Activated CD8-positive, alpha-beta memory T cell treated with anti-CD3 and anti-CD28 coated beads, Interleukin-2, amount 50 U/mL, for 24 hours (primary cell): Measurements from ENCODE around the gene MARCKSL1.
"Not testable (repeated sequence)": the region's sequence is repeated elsewhere in the genome, so short reads cannot be mapped to it uniquely, and the experiment has no call there.

Experiments
- DNase-seq: peaks from one replicate; pipeline ENCODE4 v3.0.0-alpha.2; 2020; ENCODE audit errors: extremely low read depth

The MARCKSL1 gene

DNA sequence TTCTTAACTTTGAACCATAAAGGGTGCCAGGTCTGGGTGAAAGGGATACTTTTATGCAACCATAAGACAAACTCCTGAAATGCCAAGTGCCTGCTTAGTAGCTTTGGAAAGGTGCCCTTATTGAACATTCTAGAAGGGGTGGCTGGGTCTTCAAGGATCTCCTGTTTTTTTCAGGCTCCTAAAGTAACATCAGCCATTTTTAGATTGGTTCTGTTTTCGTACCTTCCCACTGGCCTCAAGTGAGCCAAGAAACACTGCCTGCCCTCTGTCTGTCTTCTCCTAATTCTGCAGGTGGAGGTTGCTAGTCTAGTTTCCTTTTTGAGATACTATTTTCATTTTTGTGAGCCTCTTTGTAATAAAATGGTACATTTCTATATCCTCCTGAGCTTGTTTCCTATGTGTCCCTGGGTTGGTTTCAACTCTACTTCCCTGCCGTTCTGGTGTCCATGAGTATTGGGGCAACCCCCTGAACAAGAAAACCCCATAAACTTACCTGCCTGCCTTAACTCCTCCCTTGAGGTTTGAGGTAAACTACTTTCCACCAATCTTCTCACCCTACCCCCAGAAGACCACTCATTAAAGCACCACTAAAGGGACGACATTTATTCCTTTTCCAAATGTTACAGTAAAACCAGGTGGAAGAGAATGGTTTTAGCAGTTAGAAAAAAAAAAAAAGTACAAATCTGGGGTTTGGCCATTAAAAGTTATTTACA lies 2.6 kb downstream of the MARCKSL1 start:
- no peak for DNase-seq

DNA sequence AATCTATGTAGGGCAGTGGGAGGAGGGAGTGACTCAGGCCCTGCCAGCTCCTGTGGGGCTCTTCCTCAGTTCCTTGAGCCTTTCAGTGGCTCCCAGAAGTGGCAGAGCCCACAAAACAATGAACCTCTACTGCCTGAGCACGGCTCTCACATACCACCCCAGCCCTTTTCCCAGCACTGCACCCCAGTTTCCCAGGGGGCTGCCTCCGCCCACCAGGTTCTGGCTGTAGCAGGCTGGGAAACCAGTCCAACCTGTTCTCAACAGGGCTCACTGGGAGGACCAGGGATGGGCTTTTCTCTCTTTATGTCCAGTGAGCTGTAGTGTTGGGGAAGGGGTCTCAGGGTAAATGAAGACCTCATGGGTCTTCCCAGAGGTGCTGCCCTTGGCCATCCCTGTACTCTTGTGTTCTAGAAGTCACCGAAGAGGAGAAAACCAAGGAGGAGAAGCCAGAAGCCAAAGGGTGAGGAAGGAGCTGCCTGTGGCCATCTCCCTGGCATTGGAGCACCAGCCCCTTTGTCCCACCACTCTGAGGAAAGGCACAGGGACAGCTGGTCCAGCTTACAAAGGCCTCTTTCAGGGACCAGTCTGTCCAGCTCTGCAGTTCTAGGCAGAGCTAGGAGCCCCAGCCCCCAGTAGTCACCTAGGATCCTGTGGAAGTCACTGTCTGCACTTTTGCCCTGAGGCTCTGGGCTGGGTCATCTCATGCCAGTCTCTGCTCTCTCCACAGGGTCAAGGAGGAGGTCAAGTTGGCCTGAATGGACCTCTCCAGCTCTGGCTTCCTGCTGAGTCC lies 3.5 kb downstream of the MARCKSL1 start:
- DNase-seq: no peak

DNA sequence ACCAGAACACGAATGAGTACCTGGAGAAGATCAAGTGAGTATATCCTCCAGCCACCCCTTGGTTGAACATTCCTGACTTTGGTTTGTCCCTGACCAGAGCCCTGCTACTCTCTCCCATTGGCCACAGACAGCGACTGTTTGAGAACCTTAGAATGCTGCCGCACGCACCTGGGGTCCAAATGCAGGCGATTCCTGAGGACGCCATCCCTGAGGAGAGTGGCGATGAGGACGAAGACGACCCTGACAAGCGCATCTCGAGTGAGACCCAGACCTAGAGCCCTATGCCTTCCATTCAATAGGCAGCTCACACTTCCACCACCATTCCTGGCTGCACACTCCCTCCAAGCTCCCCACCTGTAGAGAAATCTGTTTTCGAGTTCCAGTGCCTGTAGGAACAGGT lies 4.5 kb downstream of the MARCKSL1 start:
- DNase-seq: no peak

DNA sequence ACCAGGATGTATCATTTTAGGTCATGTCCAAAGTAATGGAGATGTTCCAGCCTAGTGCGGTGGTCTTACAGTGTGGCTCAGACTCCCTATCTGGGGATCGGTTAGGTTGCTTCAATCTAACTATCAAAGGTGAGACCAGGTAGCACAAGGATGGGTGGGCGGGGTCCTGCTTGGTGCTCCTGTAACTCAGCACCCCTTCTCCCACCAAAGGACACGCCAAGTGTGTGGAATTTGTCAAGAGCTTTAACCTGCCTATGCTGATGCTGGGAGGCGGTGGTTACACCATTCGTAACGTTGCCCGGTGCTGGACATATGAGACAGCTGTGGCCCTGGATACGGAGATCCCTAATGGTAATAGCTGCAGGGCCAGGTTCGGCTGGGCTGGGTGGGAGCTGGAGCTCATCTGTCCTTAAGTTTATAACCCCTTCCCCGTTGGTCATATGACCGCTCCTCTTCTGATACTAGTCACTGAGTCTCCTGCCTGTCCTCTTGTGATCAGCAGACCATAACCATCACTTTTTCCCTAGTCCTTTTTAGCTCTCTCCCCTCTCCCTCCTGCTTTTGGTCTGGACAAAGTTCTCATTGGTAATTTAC lies 5.4 kb downstream of the MARCKSL1 start:
- no peak for DNase-seq

DNA sequence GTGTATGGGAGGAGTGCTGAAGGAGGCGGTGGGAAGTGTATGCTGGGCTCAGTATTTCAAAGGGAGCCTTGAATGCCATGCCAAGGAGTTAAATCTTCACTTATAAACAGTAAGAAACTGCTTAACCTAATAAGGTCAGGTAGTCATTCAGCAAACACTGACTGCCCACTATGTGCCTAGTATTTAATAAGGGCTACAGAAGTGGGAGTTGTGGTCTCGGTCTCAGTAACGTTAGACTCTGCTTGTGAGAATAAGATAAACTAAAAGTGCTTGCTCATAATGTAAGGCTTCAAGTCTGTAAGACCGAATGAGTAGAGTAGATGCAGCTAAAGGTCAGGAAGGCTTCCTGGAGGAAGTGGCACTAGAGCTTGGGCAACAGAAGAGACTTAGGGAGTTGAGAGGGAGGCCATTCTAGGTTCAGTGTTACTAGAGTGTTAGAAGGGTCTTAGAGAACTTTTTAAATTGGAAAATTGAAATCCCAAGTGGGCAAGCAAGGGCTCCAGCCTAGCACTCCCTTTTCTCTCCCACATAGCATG lies 6.0 kb downstream of the MARCKSL1 start:
- DNase-seq: no peak

DNA sequence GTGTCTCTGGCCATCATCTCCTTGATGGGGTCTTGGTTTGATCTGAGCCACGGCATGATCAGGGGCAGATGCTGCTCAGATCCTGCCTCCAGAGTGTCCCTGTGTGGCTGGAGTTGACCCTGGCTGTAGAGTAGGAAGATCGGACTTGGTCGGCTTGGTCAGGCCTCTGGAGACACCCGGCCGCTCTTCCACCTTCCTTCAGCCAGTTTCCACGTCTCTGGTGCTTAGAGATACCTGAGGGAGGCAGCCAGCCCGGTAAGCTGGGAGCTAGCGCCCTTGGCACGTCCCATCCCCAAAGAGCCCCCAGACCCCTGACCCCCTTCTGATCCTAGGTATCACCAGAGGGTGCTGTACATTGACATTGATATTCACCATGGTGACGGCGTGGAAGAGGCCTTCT lies 8.8 kb downstream of the MARCKSL1 start:
- no peak for DNase-seq

DNA sequence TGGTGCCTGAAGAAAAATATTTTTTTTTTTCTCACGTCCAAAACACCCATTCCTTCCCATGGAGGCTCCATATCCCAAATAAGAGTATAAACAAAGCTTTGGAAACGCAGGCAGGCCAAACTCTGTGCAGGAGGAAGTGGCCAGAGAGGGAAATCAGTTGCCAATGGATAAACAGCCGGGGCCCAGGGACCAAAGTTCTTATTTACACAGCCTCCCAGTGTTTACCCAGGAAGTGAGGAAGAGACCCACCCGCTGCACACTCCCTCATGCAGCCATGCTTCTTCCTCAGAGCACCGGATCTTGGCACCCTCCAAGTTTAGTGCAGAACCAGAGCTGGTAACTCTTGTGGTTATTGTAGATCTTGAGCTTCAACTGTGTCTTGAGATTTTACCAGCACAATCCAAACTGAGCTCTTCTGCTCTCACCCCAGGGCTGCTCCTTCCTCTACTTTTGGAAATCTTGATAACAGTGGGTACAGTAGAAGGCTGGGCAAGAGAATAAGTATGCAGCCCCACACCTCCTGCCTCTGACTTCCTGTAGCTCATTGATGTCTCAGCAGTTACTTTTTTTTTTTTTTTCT lies 14.2 kb downstream of the MARCKSL1 start:
- no peak for DNase-seq

DNA sequence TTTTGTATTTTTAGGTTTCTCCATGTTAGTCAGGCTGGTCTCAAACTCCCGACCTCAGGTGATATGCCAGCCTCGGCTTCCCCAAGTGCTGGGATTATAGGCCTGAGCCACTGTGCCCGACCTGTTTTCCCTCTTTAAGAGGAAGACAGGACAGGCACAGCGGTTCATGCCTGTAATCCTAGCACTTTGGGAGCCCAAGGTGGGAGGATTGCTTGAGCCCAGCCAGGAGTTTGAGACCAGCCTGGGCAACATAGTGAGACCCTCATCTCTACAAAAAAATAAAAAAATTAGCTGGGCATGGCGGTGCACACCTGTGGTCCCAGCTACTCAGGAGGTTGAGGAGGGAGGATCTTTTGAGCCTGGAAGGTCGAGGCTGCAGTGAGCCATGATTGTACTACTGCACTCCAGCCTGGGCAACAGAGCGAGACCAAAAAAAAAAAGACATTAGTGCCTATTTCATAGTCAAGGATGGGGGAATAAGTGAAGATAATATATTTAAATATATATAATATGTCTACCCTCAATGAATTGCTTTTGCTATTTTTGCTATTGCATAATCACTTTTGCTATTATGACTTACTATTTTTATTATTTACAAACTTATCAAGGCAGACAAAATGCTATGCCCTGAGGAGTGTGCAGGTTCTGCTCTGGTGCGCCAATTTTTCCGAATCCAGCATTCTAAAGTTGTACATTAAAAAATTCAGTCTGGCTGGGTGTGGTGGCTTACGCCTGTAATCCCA lies 17.7 kb downstream of the MARCKSL1 start:
- DNase-seq: no peak

DNA sequence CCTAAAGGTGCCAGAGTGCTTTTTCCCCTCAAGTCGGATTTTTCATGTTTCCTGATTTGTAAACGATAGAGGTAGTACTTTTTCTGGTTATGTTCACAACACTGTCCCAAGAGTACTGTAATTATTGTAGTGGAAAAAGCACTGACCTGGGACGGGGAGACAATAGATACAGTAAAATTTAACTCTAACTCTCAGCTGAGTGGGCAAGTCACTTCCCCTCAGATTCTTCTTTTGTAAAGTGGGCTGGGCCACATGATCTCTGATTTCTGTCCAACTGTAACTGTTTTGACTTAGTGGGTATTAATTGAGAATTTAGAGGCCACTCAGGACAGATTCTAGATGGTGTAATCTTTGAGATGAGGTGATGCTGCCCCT lies 19.1 kb downstream of the MARCKSL1 start:
- no peak for DNase-seq

DNA sequence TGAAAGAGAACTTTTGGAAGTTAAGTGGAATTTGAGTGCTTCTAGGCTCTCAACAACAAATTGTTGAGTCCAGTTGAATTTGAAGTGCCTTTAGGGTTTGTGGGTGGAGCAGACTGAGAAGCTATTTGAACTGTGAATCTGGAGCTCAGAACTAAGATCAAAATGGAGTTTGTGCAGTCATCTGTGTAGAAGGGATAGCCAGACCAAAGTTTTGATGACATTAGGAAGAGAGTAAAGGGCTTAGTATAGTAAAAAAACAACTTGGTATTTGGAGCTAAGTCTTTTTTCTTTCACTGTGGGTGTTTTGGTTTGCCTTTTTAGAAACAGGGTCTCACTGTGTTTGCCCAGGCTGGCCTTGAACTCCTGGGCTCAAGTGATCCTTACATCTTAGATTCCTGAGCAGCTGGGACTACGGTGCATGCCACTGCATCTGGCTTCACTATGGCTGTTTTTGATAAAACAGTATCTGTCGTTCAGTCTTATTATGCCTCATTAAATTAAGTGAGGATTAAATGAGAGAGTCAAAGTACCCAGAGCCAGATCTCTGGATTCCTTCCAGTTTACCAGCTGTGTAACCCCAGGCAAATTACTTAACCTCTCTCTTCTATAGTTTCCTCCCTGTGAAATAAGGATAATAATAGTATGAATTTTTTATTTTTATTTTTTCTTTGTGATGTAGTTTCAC lies 24.2 kb downstream of the MARCKSL1 start:
- DNase-seq: no peak

DNA sequence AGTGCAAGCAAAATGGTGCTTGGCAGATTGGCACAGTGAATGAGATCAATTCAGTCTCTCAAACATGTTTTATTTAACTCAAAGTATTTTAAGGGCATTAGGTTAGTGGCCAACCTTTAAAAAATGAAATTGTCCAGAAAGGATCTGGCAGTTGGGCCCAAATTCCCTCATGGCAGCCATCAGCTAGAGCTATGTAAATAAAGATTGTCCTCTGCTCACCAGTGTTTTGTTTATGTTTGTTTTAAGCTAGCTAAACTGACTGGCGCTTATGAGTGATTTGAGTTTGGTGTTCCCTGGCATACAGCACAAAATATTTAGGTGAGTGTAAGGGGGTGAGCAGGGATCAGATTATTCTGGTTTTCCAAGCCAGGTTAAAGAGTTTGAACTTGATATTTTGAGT lies 26.1 kb downstream of the MARCKSL1 start:
- DNase-seq: no peak

DNA sequence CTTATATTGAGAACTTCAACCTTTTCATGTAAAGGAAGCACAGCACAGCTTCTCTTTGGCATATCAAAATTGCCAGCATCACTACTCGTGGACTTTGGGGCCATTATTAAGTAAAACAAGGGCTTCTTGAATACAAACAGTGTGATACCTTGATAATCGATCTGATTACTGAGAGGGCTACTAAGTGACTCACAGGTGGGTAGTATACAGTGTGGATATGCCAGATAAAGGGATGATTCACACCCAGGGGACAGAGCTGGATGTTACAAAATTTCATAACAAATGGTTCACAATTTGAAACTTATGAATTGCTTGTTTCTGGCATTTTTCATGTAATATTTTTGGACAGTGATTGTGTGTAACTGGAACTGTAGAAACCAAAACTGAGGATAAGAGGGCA lies 28.7 kb downstream of the MARCKSL1 start:
- DNase-seq: no peak

DNA sequence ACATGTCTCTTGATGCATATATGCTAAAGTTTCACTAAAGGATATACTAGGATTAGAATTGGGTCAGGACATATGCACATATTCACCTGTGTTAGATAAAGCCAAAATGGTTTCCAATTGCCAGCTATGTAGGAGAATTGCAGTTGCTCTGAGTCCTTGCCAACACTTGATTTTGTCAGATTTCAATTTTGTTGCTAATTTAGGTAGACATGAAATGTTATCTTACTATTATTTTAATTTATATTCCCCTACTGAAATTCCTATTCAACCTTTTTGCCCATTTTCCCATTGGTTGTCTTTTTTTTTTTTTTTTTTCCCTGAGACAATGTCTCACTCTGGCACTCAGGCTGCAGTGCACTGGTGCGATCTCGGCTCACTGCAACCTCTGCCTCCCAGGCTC lies 30.7 kb downstream of the MARCKSL1 start:
- no peak for DNase-seq

DNA sequence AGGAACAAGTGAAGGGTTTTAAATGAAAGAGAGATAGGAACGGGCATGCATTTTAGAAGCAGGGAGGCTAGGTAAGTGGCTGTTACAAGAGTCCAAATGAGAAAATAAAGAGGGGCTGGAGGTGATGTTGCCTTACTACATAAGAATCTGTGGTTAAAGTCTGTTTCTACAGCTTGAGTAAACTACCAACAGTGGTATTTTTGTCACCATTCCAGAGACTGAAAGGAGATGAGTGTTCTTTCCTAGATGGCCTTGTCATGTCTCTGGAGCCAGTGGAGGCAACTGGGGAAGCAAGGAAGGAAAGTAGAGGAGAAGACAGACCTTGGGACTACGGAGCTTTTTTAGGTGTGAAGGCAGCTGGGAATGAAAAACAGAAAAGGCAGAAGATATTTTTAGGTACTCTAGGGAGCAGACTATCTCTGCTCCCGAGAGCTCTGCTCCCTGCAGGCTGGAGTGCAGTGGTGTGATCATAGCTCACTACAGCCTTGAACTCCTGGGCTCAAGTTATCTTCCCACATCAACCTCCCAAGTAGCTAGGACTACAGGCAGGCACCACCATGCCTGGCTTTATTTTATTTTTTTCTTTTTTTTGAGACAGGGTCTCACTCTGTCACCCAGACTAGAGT lies 31.9 kb downstream of the MARCKSL1 start:
- DNase-seq: no peak

DNA sequence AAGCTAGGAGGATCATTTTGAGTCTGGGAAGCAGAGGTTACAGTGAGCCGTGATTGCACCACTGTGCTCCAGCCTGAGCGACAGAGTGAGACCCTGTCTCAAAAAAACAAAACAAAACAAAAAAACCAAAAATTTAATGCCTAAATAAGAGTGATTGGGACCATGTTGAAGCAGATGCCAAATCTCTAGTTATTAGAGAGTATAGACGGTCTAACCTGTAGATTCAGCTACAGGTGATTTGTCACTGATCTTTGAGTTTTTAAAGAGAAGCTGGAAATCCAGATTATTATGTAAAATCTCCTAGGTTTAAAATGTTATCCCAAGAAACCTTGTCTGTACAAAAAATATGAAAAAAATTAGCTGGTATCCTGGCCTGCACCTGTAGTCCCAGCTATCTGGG lies 32.7 kb downstream of the MARCKSL1 start:
- no peak for DNase-seq

DNA sequence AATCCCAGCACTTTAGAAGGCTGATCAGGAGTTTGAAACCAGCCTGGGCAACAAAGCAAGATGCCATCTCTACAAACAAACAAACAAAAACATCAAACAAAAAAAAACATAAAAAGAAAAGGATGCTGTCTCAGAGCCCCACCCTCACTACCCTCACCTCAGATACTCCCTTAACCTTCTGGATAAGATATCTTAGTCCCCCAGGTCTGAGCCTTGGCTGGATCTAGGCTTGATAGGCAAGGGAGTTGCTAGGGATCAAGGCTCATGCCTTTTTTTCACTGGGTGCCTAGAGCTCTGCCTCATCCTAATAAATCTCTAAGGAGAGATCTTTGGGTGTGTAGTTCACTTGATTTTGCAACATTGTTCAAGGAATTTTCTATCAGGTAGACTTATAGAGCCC lies 36.7 kb downstream of the MARCKSL1 start:
- DNase-seq: no peak

DNA sequence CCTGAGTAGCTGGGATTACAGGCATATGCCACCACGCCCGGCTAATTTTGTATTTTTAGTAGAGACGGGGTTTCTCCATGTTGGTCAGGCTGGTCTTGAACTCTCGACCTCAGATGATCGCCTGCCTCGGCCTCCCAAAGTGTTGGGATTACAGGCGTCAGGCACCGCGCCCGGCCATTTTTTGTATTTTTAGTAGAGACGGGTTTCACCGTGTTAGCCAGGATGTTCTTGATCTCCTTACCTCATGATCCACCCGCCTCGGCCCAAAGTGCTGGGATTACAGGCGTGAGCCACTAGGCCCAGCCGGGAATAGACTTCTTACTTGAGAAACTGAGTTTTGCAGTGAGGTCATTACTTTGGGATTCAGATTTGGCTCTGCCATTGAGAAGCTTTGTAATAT lies 37.8 kb downstream of the MARCKSL1 start:
- not testable (repeated sequence) for DNase-seq

DNA sequence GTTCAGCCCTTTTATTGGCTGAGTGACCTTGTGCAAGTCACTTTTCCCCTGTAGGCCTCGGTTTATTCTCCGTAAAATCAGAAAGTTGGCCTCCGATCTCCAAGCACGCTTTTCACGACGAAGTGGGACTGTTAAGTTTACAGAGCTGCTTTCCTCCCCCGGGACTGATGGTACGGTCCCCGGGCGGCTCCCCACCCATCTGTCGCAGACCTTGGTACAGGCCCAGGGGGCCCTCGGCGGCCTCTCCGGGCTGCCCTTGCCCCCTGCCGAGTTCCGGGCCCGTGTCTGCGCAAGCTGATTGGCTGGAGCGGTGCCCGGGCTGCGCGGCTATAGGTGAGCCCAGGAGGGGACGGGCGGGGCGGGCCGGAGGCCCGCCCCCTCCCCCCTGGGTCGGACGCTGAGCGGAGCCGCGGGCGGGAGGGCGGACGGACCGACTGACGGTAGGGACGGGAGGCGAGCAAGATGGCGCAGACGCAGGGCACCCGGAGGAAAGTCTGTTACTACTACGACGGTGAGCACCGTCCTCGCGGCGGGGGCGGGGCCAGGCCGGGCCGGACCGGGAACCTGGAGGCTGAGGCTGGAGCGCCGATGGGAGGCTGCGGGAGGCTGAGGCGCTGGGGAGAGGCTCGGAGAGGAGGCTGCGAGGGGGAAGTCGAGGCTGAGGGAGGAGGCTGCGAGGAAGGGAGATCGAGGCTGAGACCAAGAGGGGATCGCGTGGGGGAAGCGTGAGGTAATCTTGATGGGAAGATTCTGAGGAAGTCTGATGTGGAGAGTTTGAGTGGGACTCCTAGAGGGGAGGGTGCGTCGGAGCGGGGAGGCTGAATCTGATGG lies 44.1 kb downstream of the MARCKSL1 start, which contains the start of gene HDAC1:
Gene HDAC1 (plus strand): TSS at position 376 of the 831 bp plus-strand sequence. CDS start 87 bp downstream, at position 463.
- DNase-seq: peak; percentile 90

DNA sequence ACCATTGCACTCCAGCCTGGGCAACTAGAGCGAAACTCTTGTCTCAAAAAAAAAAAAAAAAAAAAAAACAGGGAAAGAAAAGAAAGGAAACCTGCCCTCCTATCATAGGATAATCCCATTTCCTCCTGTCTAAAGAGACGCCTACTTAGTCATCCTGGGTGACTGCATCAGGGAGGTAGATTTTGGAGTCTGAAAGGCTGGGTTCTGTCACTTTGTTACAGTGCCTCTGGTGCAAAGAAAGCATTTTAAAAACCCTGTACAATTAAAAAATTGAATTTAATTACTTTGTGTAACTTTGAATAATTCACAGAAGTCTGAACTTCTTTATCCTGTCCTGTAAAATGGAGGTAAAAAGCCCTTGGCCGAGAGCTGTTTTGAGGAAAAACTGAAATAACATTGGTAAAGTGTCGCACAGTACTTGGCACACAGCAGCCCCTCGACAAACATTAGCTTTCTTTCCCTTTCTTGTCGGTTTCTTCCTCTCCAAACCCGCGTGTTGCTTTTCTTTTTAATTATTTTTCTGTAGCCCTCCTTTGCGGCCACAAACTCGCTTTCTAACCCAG lies 44.8 kb downstream of the MARCKSL1 start:
- no peak for DNase-seq
